ENCODE measurements around the gene PTBP1.

PTBP1 gene

DNA sequence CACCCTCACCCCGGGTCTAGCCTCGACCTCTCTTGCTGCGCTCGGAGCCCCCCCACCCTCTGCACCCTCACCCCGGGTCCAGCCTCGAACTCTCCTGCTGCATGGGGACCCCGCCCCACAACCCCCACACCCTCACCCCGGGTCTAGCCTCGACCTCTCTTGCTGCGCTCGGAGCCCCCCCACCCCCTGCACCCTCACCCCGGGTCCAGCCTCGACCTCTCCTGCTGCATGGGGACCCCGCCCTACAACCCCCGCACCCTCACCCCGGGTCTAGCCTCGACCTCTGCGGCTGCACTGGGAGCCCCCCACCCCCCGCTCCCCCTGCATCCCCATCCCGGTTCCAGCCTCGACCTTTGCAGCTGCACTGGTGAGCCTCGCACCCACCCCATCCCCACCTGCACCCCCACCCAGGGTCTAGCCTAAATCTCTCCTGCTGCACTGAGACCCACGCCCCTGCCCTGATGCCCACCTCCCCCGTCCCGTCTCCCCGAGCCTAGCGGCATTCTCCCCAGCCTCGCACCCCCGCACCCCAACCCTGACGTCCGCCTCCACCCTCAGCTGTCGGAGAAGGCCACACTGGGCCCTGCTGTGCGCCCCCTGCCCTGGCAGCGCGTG, 64.0 kb downstream of the PTBP1 start:
- no peak overlapping the region for H3K27ac ChIP-seq
- no peak for TF ChIP-seq ZFX (IDR thresholded peaks at IDR 0.05)
- TF ChIP-seq, protein P1, sequence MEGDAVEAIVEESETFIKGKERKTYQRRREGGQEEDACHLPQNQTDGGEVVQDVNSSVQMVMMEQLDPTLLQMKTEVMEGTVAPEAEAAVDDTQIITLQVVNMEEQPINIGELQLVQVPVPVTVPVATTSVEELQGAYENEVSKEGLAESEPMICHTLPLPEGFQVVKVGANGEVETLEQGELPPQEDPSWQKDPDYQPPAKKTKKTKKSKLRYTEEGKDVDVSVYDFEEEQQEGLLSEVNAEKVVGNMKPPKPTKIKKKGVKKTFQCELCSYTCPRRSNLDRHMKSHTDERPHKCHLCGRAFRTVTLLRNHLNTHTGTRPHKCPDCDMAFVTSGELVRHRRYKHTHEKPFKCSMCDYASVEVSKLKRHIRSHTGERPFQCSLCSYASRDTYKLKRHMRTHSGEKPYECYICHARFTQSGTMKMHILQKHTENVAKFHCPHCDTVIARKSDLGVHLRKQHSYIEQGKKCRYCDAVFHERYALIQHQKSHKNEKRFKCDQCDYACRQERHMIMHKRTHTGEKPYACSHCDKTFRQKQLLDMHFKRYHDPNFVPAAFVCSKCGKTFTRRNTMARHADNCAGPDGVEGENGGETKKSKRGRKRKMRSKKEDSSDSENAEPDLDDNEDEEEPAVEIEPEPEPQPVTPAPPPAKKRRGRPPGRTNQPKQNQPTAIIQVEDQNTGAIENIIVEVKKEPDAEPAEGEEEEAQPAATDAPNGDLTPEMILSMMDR (conservative IDR thresholded peaks at IDR 0.05) = no peak

All from C4-2B (cell line).